Endothelial cell of umbilical vein (primary cell): ENCODE data around the gene SPATA22. TPM values are rescaled to one million over a fixed set of nuclear protein-coding genes. Genes with fewer than 3 reads are reported as not detected.

Experiments
- BruUV-seq: library from RNA; stranded (reverse); fragments of 400-500 nt; replicated peaks from 2 replicates; lab custom pipeline; 2021; lab: Mats Ljungman, UMichigan
- CTCF ChIA-PET: fragments of 300-600, 350-600 bp; sonication (Branson Sonifier 250); formaldehyde crosslinking; loops from one replicate; lab custom pipeline; 2021; ENCODE audit warnings: antibody characterized with exemption, inconsistent platforms; lab: Charles Lee
- POLR2A ChIA-PET: fragments of 300-600, 350-600 bp; sonication (Branson Sonifier 250); formaldehyde crosslinking; loops from one replicate; lab custom pipeline; 2021; ENCODE audit warnings: antibody characterized with exemption, inconsistent platforms; lab: Charles Lee
- DNase-seq: peaks from one replicate; pipeline ENCODE4 v3.0.0-alpha.2; 2011; ENCODE audit warnings: low read depth, low spot score
- FAIRE-seq: peaks from 2 replicates; lab custom pipeline; 2011; peaks lifted over from hg19 to GRCh38; lab: Jason Lieb, UNC
- H2AFZ ChIP-seq: 2 replicates; pipeline ENCODE4 v1.6.0; 2012; ENCODE audit warnings: low read depth, low read length, control low read depth, inconsistent platforms
- H3K27ac ChIP-seq: 2 replicates; pipeline ENCODE4 v1.5.1; 2011; ENCODE audit warnings: low read depth, mild to moderate bottlenecking, control low read depth, low read length, moderate library complexity; ENCODE audit not compliant: insufficient read depth
- H3K27me3 ChIP-seq, 2 experiments: 2 replicates each; pipeline versions ENCODE4 v1.6.0 to v1.6.1; 2011; ENCODE audit warnings: low read length in 2 of 2, mixed read lengths in 1 of 2; ENCODE audit not compliant: control insufficient read depth in 2 of 2, insufficient read depth in 2 of 2
- H3K36me3 ChIP-seq, 2 experiments: 2 replicates in 1 of 2; 3 replicates in 1 of 2; pipeline ENCODE4 v1.5.1; 2011; ENCODE audit warnings: low read length in 2 of 2, mild to moderate bottlenecking in 1 of 2, moderate library complexity in 1 of 2; ENCODE audit not compliant: control insufficient read depth in 2 of 2, insufficient read depth in 2 of 2; ENCODE audit errors: extremely low read depth in 1 of 2
- H3K4me1 ChIP-seq: 3 replicates; pipeline ENCODE4 v1.5.1; 2011; ENCODE audit warnings: mild to moderate bottlenecking, low read length; ENCODE audit not compliant: control insufficient read depth, insufficient read depth; ENCODE audit errors: extremely low read depth
- H3K4me2 ChIP-seq: 2 replicates; pipeline ENCODE4 v1.6.1; 2011; ENCODE audit warnings: low read length, control low read depth, mixed read lengths; ENCODE audit not compliant: insufficient read depth
- H3K4me3 ChIP-seq, 3 experiments: fragments of 200-600 bp in 1 of 3; sonication (generic), shearing (Covaris generic) in 1 of 3; replicated peaks in 1 of 3; 2 replicates each; pipeline ENCODE4 v1.5.1; 2011 to 2016; ENCODE audit warnings: control low read depth in 3 of 3, low read length in 3 of 3, mild to moderate bottlenecking in 2 of 3, inconsistent platforms in 1 of 3, low read depth in 1 of 3, moderate library complexity in 1 of 3; ENCODE audit not compliant: insufficient read depth in 1 of 3
- H3K79me2 ChIP-seq: 2 replicates; pipeline ENCODE4 v1.6.0; 2012; ENCODE audit warnings: low read length, inconsistent platforms; ENCODE audit not compliant: control insufficient read depth, insufficient read depth
- H3K9ac ChIP-seq: replicated peaks from 2 replicates; pipeline ENCODE3; 2011; ENCODE audit warnings: low read length, control low read depth; ENCODE audit not compliant: insufficient read depth; ENCODE audit errors: extremely low read depth
- H3K9me1 ChIP-seq: replicated peaks from 3 replicates; pipeline ENCODE4 v1.6.0; 2011; ENCODE audit warnings: mild to moderate bottlenecking, low read length; ENCODE audit not compliant: control insufficient read depth, insufficient read depth; ENCODE audit errors: extremely low read depth
- H3K9me3 ChIP-seq: replicated peaks from 2 replicates; pipeline ENCODE4 v1.5.1; 2012; ENCODE audit warnings: low read length, inconsistent platforms; ENCODE audit not compliant: control insufficient read depth, insufficient read depth
- H4K20me1 ChIP-seq: replicated peaks from 2 replicates; pipeline ENCODE3; 2011; ENCODE audit warnings: mild to moderate bottlenecking, low read length; ENCODE audit not compliant: control insufficient read depth, insufficient read depth; ENCODE audit errors: extremely low read depth
- CTCF ChIP-seq, 2 donors: IDR thresholded peaks; 1 replicate in 1 of 2; 2 replicates in 1 of 2; pipeline ENCODE4 v1.5.1; 2011; ENCODE audit warnings: low read length in 2 of 2, mild to moderate bottlenecking in 2 of 2, moderate library complexity in 2 of 2, control low read depth in 1 of 2, inconsistent platforms in 1 of 2, low read depth in 1 of 2; ENCODE audit not compliant: insufficient read depth in 1 of 2; ENCODE audit errors: extremely low read depth in 1 of 2
- EZH2 ChIP-seq: IDR thresholded peaks from 2 replicates; pipeline ENCODE4 v1.6.1; 2012; ENCODE audit warnings: borderline replicate concordance, low read depth, mild to moderate bottlenecking, moderate library complexity, low read length, inconsistent platforms; ENCODE audit not compliant: severe bottlenecking
- FOS ChIP-seq: IDR thresholded peaks from 2 replicates; pipeline ENCODE4 v1.6.1; 2011; ENCODE audit warnings: mild to moderate bottlenecking, low read length, moderate library complexity, borderline replicate concordance; ENCODE audit not compliant: insufficient read depth
- GATA2 ChIP-seq: IDR thresholded peaks from 2 replicates; pipeline ENCODE4 v1.7.0; 2011; ENCODE audit warnings: low read depth, mild to moderate bottlenecking, moderate library complexity, mixed read lengths, low read length; ENCODE audit not compliant: insufficient read length, insufficient read depth
- JUN ChIP-seq: IDR thresholded peaks from 2 replicates; pipeline ENCODE4 v1.6.1; 2011; ENCODE audit warnings: borderline replicate concordance, low read depth; ENCODE audit not compliant: insufficient read length, insufficient read depth
- MAX ChIP-seq: IDR thresholded peaks from 2 replicates; pipeline ENCODE4 v1.6.1; 2011; ENCODE audit not compliant: insufficient read depth, insufficient read length
- MYC ChIP-seq: IDR thresholded peaks from one replicate; pipeline ENCODE4 v1.6.1; 2011; ENCODE audit warnings: mild to moderate bottlenecking, low read depth, low read length
- POLR2A ChIP-seq: IDR thresholded peaks from 2 replicates; pipeline ENCODE4 v1.6.1; 2012; ENCODE audit warnings: low read depth, mild to moderate bottlenecking, control low read depth, low read length
- POLR2AphosphoS5 ChIP-seq: IDR thresholded peaks from 2 replicates; pipeline ENCODE4 v1.6.1; 2012; ENCODE audit warnings: low read depth, mild to moderate bottlenecking, control low read depth, low read length, moderate library complexity; ENCODE audit not compliant: insufficient read depth
- dilution Hi-C: fragments of 300-500 bp; cut with MboI; formaldehyde crosslinking; loops from one replicate; pipeline ENCODE4 v1.15.0; 2019; ENCODE audit warnings: low sequenced_read_pairs; ENCODE audit not compliant: extremely low pct_ligation_motif_present
- intact Hi-C: fragments of 100-400 bp; cut with micrococcal nuclease; formaldehyde crosslinking; loops from one replicate; pipeline ENCODE4 v1.10.0; 2022
- polyA plus RNA-seq, 4 experiments: library from polyadenylated mRNA; depleted of rRNA in 3 of 4; stranded (reverse) in 3 of 4; unstranded in 1 of 4; fragments of >200 nt; gene quantifications; 2 replicates each; pipeline versions ENCODE4 v1.2.1 to v1.2.3, GENCODE V29; 2011 to 2012; ENCODE audit warnings: missing spikeins in 1 of 4
- total RNA-seq: library from RNA; stranded (reverse); gene quantifications from 2 replicates; pipeline ENCODE4 v1.2.3, GENCODE V29; 2021

The SPATA22 gene
- total and polyA plus RNA-seq, 2 donors (not counting 3 experiments of a cell fraction or from before 2014, with no cell fraction given): 4.3 TPM; not detected in 1

DNA sequence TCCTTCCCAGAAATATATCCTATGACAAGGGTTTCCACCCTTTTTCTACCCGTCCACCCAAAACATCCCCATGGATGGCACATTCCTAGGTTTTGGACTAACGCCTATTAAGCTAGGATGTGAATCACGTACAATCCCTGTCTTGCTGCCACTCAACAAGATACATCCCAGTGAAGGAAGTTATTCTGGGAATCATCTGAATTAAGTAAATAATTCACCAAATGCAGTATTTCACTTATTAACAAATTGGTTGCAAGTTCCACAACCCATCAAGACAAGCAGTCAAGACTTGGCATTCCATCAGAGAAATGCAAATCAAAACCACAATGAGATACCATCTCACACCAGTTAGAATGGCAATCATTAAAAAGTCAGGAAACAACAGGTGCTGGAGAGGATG lies 36.2 kb upstream of the SPATA22 start:
- Histone ChIP-seq H2AFZ (no peak overlapping the region), H3K36me3 (no peaks in the 10 kb centered on the region), H3K79me2 (no peaks in the 10 kb centered on the region), H3K9me1 (no peaks in the 10 kb centered on the region), H3K27me3 (no peaks in the 10 kb centered on the region), H3K4me2 (no peak overlapping the region), H3K9me3 (no peaks in the 10 kb centered on the region), H3K9ac (no peak overlapping the region), H3K4me1 (no peaks in the 10 kb centered on the region), H3K27ac (no peak overlapping the region), H3K4me3 (no peak overlapping the region), H4K20me1 (no peaks in the 10 kb centered on the region)
- ChIA-PET POLR2A (no interaction called here), CTCF (no interaction called here)
- no TSS peak for BruUV-seq
- FAIRE-seq (no peak), DNase-seq (no peak)
- TF ChIP-seq POLR2A (no peak), POLR2AphosphoS5 (no peak), MAX (no peak), EZH2 (no peak), MYC (no peak), FOS (no peak), JUN (no peak), CTCF (IDR thresholded peaks at IDR 0.05; ENCODE audit: extremely low read depth in 1 of 2, insufficient read depth in 1 of 2, low read depth in 1 of 2, low read length in 2 of 2) (no peak), GATA2 (no peak)
- intact Hi-C loops (no loop called here), dilution Hi-C loops (no loop called here)
